K562 (cell line): Measurements from ENCODE around the gene SRCAP. TPM values are rescaled to one million over a fixed set of nuclear protein-coding genes. Genes with fewer than 3 reads are reported as not detected.
A peak's percentile ranks its signal among the peaks of the same experiment; 100 is the strongest.

Experiments
- AFF1 ChIP-seq, 2 experiments: fragments of 450-650 bp; IDR thresholded peaks; 2 replicates each; pipeline ENCODE4 v1.6.1; 2018; ENCODE audit warnings: mild to moderate bottlenecking in 2 of 2, low read depth in 1 of 2; ENCODE audit not compliant: partially characterized antibody in 2 of 2
- EHMT2 ChIP-seq: fragments of 450-650 bp; IDR thresholded peaks from 2 replicates; pipeline ENCODE4 v1.6.1; 2018; ENCODE audit warnings: antibody characterized with exemption
- ELF1 ChIP-seq: fragments of 200-800 bp; sonication (Bioruptor generic); IDR thresholded peaks from 2 replicates; pipeline ENCODE4 v1.6.1; 2016; ENCODE audit warnings: missing genetic modification characterization, missing compliant biosample characterization
- FUS ChIP-seq: fragments of 200-400 bp; formaldehyde crosslinking; optimal IDR thresholded peaks from 2 replicates; pipeline ENCODE3; 2017; ENCODE audit warnings: low read depth, low read length
- HCFC1 ChIP-seq: IDR thresholded peaks from 2 replicates; pipeline ENCODE4 v1.6.1; 2012; ENCODE audit warnings: low read depth, low read length, improper control_type of control experiment
- HDAC2 ChIP-seq: fragments of 450-650 bp; IDR thresholded peaks from 2 replicates; pipeline ENCODE4 v1.6.1; 2016; ENCODE audit warnings: mild to moderate bottlenecking
- HMG20B ChIP-seq: fragments of 250-450 bp; sonication (Bioruptor Pico); IDR thresholded peaks from 2 replicates; pipeline ENCODE4 v1.5.0; 2021; ENCODE audit warnings: mild to moderate bottlenecking
- IRF1 ChIP-seq: sonication (generic); formaldehyde crosslinking; IDR thresholded peaks from 2 replicates; pipeline ENCODE4 v1.8.0; 2022; ENCODE audit warnings: missing genetic modification reagents, mild to moderate bottlenecking, borderline replicate concordance
- MIER1 ChIP-seq: fragments of 450-650 bp; IDR thresholded peaks from 2 replicates; pipeline ENCODE4 v1.6.1; 2016; ENCODE audit warnings: antibody characterized with exemption, mild to moderate bottlenecking, low read depth
- MTA3 ChIP-seq: fragments of 450-650 bp; formaldehyde crosslinking; IDR thresholded peaks from 2 replicates; pipeline ENCODE4 v1.6.1; 2017; ENCODE audit warnings: mild to moderate bottlenecking, borderline replicate concordance
- MYBL2 ChIP-seq, 2 experiments: fragments of 450-650 bp in 1 of 2; sonication (generic) in 1 of 2; formaldehyde crosslinking in 1 of 2; IDR thresholded peaks; 2 replicates each; pipeline versions ENCODE4 v1.6.1 to v1.8.1; 2017 to 2022; ENCODE audit warnings: borderline replicate concordance in 1 of 2, inconsistent platforms in 1 of 2, low read depth in 1 of 2, mild to moderate bottlenecking in 1 of 2, missing genetic modification reagents in 1 of 2, moderate library complexity in 1 of 2
- NFXL1 ChIP-seq: fragments of 450-650 bp; formaldehyde crosslinking; IDR thresholded peaks from 2 replicates; pipeline ENCODE4 v1.4.0; 2021; ENCODE audit warnings: mild to moderate bottlenecking
- PHF20 ChIP-seq: fragments of 450-650 bp; IDR thresholded peaks from 2 replicates; pipeline ENCODE4 v1.6.1; 2018; ENCODE audit not compliant: partially characterized antibody
- PHF21A ChIP-seq: fragments of 450-650 bp; IDR thresholded peaks from 2 replicates; pipeline ENCODE4 v1.6.1; 2017; ENCODE audit warnings: low read depth, borderline replicate concordance
- PTBP1 ChIP-seq: fragments of 200-400 bp; formaldehyde crosslinking; IDR thresholded peaks from 2 replicates; pipeline ENCODE4 v1.6.1; 2017; ENCODE audit warnings: low read depth, low read length
- PYGO2 ChIP-seq: fragments of 450-650 bp; IDR thresholded peaks from 2 replicates; pipeline ENCODE4 v1.6.1; 2016; ENCODE audit warnings: mild to moderate bottlenecking, missing genetic modification characterization, moderate library complexity, missing compliant biosample characterization
- RBM25 ChIP-seq: fragments of 200-400 bp; formaldehyde crosslinking; IDR thresholded peaks from 2 replicates; pipeline ENCODE4 v1.6.1; 2018; ENCODE audit warnings: low read length, low read depth, moderate library complexity; ENCODE audit not compliant: severe bottlenecking
- SMARCE1 ChIP-seq: fragments of 450-650 bp; IDR thresholded peaks from 2 replicates; pipeline ENCODE4 v1.7.1; 2016; ENCODE audit warnings: mild to moderate bottlenecking
- SP2 ChIP-seq: IDR thresholded peaks from 2 replicates; pipeline ENCODE4 v1.6.1; 2011; ENCODE audit warnings: mild to moderate bottlenecking, low read depth, low read length, moderate library complexity; ENCODE audit not compliant: poor library complexity, severe bottlenecking; ENCODE audit errors: extremely low read depth
- TBP ChIP-seq: optimal IDR thresholded peaks from 2 replicates; pipeline ENCODE3; 2011; ENCODE audit warnings: low read depth, low read length, improper control_type of control experiment
- TCF7 ChIP-seq: sonication (generic); IDR thresholded peaks from 2 replicates; pipeline ENCODE4 v1.6.1; 2016; ENCODE audit warnings: antibody characterized with exemption, borderline replicate concordance
- ZNF311 ChIP-seq: fragments of 250-450 bp; sonication (Bioruptor Pico); IDR thresholded peaks from 2 replicates; pipeline ENCODE4 v1.4.0; 2020; ENCODE audit warnings: mild to moderate bottlenecking, moderate library complexity
- ZSCAN29 ChIP-seq: fragments of 450-650 bp; IDR thresholded peaks from 2 replicates; pipeline ENCODE4 v1.6.1; 2017
- polyA plus RNA-seq, 8 experiments: library from polyadenylated mRNA; depleted of rRNA in 4 of 8; stranded (reverse) in 5 of 8; unstranded in 3 of 8; fragments of >200 nt; fragmentation: Nextera tagmentation in 2 of 8; fragmentation: Illumina TruSeq in 1 of 8; extraction: Ambion mirVana in 2 of 8; extraction: Trizol in 1 of 8; gene quantifications; 2 replicates each; pipeline versions ENCODE4 v1.2.1 to v1.2.3, GENCODE V29; 2011 to 2014; ENCODE audit warnings: inconsistent platforms in 1 of 8, missing spikeins in 1 of 8
- total RNA-seq, 7 experiments: library from RNA; depleted of rRNA in 6 of 7; stranded (reverse); fragments of >200 nt in 6 of 7; fragmentation: Illumina TruSeq in 2 of 7; extraction: Trizol in 2 of 7; gene quantifications; 2 replicates each; pipeline versions ENCODE4 v1.2.1 to v1.2.3, GENCODE V29; 2011 to 2021; ENCODE audit warnings: low replicate concordance in 1 of 7

Gene SRCAP
- total and polyA plus RNA-seq, 9 of the 15 experiments (the other 6 are each of a cell fraction or from before 2014, with no cell fraction given) = 0.21 to 62.6 (median 5.8) TPM

GRCh38 chr16:30760577-30761426 is 61.8 kb downstream of the SRCAP start (continued):
- TF ChIP-seq SP2 (no peak), PHF21A (no peak), PYGO2 (tag) (no peak), MYBL2 (IDR thresholded peaks at IDR 0.05; ENCODE audit: low read depth) (no peak), MYBL2 (CRISPR knock-in tag; IDR thresholded peaks at IDR 0.05; ENCODE audit: borderline replicate concordance) (0 out of 2 replicates have a peak, but pooled peaks have one; percentile 14), MIER1 (no peak), TBP (peak; percentile 23), NFXL1 (CRISPR knock-in tag) (no peak), FUS (no peak), HCFC1 (no peak), MTA3 (no peak), PHF20 (no peak), IRF1 (no peak), AFF1 (IDR thresholded peaks at IDR 0.05; ENCODE audit: low read depth in 1 of 2, partially characterized antibody in 2 of 2) (no peak), SMARCE1 (no peak), ZSCAN29 (0 out of 2 replicates have a peak, but pooled peaks have one; percentile 45), EHMT2 (no peak), ZNF311 (CRISPR knock-in tag) (no peak), HMG20B (CRISPR knock-in tag) (no peak), PTBP1 (0 out of 2 replicates have a peak, but pooled peaks have one; percentile 10), ELF1 (tag) (peak; percentile 28; the same call in 1 of the 2 replicates), RBM25 (peak; percentile 74), TCF7 (no peak), HDAC2 (peak; percentile 23; the same call in 1 of the 2 replicates)
